NCI-H345 (cell line): Measurements from ENCODE around the gene PTPRK.

Experiments
- DNase-seq: peaks from one replicate; lab custom pipeline; 2025; lab: John Stamatoyannopoulos, UW

Gene PTPRK

DNA sequence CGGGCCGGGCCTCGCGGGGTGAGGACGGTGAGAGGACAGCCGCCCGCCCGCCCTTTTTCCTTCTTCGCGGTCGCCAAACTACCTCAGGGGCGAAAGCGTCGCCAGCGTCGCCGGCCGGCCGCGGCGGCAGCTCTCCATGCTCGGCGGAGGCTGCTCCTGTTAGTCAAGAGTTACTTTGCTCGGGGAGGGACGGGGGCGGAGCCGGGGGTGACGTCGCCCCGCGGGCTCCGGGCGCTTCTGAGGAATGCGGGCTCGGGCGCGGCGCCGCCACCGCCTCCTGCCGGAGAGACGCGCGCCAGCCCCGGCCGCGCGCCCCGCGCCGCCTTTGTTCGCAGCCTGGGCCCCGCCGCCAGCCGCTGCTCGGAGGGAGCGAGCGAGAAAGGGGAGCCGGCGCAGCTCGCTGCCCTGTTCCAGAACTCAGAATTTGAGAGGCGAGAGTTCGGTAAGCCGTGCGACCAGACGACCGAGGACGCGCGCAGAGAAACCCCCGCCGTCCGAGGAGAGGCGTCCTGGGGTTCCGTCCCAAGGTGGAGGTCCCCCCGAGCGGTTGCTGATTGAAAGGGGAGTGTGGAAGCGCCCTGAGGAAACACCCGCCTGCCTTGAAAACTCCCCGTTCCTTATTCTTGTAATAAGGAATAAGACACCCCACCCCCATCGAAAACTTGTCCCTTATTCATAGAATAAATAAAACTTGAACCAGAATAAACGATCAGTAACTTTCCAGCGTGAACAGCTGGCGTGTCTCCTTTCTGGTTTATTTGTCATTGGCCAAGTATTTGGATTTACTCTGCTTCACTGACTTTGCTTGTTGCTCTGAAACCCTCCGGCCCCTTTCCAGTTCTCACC, at the start of gene PTPRK:
Gene PTPRK, minus strand, starts transcription at position 164 of the 846 bp plus-strand sequence. CDS start 241 bp downstream, outside the sequence.
- peak; percentile 26 for DNase-seq

DNA sequence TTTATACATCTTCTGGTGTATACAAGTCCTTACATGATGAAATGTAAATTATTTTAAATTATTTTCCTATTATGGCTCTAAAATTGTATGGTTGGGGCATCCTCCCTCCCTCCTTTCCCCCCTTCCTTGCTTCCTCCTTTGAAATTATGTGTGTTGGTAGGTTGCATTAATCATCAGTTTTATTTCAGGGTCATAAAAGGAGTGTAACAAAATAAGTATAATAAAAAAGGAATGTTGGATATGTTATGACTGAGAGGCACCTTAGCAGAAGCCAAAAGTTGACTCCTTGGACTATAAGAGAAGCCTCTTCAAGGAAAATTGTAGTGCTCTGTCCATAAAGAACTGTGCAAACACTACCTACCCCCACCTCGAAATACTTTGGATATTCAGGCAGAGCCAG, 46.6 kb upstream of the PTPRK start:
- DNase-seq = no peak

DNA sequence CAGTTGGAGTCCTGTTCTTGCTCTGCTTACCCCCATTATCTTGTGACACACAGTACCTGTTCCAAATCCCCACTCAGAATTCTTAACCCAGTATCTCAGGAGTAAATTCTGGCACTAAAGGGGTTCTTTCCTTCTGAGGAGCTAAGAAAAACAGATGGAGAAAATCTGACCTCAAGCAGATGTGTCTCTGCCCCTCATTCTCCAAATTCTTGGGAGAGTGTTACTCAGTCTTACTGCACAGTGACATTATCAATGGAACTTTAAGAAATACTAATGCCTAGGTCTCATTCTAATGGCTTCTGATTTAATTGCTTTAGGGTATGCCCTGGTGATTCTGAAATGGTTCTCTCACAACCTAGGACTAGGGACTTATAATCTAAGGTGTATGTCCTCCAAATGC, 40.6 kb upstream of the PTPRK start:
- DNase-seq = no peak

DNA sequence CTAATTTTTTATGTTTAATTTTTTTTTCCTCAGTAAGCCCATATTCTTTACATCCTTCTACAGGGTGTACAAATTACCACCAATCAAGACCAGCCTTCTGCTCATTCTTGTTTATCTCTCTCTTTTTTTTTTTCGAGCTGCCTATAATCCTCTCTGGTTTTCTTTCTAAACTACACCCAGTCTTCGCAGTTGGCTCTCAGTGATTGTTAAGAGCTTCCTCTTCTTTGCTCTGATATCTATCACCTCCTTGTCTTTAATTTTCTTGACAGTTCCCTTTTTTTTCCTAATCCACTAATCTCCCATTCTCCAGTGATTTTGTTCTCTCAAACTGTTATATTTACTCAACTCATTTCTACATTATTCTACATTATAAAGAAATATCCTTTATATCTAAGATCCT, 38.5 kb upstream of the PTPRK start:
- no peak for DNase-seq

DNA sequence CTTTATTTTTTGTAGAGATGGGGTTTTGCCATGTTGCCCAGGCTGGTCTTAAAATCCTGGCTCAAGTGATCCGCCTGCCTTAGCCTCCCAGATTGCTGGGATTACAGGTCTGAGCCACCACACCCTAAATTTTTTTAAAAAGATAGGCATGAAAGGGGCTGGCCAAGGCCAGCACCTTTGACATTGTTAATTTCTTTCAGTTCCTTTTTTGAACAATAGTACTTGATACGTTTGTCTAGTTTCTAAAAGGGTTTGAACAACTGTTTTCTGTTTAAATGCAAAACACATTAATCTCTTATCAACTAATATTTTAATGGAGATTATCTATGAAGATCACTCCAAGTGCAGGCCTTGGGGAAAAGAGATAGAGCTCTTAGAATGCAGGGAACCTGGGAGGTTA, 37.6 kb upstream of the PTPRK start:
- DNase-seq = no peak

DNA sequence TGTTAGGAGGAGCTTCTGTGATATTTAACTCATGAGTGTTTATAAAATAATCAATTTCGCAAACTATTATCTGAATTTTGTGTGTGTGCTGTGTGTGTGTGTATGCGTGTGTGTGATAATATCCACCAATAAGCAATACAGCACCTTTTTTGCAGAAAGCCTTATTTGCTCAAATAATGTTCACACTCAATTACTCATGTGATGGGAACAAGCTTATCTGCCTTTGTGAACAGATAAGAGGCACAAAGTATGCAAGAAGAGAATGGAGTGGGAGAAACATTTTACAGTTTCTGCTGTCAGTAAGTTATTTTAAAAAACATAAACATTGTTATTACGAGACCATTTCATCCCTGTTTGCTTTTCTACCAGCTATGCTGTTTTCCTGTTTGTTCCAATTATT, 36.7 kb upstream of the PTPRK start:
- DNase-seq = no peak

DNA sequence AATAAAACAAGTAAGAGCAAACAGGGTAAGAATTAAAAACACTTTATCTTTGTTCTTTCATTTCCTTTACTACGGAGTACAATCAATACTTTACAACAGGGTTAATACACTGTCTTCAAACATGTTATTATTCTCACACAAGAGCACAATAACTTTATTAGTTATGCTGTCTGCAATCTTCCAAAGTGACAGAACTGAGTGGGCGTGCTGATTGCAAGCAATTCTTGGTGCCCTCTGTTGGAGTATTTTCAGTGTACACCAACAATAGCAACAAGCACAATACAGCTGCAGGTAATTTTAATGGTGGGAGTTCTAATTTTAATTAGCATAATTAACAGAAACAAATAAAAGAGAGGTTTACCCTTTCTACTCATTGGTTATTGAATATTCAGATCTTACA, 33.9 kb upstream of the PTPRK start:
- DNase-seq = no peak

DNA sequence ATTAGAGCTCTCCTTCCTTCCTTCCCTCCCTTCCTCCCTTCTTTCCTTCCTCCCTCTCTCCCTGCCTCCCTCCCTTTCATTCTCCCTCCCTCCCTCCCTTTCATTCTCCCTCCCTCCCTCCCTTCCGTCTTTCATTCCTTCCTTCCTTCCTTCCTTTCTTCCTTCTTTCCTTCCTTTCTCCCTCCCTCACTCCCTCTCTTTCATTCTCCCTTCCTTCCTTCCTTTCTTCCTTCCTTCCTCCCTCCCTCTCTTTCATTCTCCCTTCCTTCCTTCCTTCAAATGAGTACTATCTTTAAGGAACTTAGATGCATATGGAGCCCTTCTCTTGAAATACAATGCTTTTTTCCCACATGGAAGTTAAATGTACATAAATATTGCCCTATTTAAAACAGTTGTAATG, 20.9 kb upstream of the PTPRK start:
- DNase-seq = no peak

DNA sequence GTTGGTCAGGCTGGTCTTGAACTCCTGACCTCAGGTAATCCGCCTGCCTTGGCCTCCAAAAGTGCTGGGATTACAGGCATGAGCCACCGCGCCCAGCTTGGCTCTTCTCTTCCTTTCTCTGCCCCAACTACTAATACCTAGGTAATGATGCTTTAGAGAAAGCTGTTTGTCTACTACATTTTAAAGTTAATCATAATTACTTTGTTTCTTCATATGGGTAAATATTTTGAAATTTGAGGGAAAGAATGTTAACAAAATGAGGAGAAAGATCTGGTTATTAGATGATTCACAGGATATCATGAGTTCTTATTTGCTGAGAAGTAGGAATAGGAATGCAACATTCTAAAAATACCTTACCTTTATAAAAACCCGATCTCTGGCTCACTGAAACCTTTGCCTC, 18.4 kb upstream of the PTPRK start:
- DNase-seq = no peak

DNA sequence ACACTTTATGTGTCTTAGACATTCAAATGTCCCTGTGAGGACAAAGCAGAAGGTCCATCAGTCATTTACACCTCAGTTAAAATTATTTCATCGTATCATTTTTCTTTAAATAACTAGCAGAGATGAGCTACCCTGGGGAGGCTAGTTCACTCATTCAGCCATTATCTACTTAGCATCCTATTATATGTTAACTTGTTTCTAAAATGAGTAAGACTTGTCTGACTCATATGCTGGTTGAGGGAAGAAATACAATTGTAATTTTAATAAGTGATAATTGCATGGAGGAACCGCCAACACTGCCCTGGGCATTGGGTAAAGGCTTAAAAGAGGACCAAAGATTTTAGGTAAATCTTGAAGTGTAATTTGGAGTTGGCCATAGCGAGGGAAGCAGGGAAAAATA, 12.4 kb upstream of the PTPRK start:
- no peak for DNase-seq

DNA sequence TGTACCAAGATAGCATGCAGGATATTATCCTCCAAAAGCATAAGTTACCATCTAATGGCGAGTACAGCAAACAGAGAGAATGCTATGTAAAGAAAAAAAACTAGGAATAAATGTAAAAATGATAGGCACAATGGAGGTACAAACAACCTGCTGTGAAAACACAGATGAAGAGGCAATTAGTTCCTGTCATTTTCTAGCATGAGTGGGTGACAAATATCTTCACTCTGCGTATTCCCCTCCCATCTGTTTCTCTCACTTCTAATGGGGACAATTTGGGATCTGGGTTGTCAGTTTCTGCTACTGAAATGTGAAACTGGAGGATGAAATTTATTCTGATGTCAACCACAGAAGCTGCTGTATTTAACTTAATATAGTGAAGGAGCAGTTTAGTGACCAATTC, 11.7 kb upstream of the PTPRK start:
- no peak for DNase-seq

DNA sequence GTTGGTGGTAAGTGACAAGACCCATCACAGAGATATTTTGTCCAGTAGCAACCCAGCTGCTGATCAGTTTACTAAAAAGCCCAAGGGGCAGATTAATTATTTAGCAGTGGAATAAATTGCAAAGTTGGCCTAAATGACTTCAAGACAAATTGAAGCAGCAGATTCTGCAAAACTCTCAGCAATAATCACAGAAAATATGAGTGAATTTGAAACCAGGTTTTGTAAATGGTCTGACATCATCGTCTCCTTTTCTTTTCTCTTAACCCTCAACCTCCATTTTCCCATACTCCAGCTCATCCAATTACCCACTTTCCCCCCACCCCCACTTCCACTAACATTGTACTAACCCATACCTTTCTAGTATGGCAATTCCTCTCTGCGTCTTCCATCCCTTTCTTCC, 11.3 kb upstream of the PTPRK start:
- no peak for DNase-seq

DNA sequence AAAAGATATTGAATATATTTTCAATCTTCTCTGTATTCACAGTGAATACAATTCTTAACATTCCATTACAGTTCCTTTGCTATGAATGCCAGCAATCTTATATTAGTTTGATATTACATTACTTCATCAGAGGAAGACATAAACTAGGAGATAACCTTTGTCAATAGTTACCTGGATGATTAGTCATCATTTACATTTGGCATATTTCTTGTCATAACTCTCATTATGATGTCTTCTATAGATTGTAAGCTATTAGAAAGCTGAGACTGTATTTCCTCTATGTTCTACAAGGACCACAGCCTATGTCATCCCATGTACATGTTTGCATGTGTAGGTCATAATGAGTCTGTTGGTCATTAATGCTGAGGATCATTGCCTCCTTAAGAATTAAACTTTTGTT, 7.8 kb upstream of the PTPRK start:
- DNase-seq = no peak

DNA sequence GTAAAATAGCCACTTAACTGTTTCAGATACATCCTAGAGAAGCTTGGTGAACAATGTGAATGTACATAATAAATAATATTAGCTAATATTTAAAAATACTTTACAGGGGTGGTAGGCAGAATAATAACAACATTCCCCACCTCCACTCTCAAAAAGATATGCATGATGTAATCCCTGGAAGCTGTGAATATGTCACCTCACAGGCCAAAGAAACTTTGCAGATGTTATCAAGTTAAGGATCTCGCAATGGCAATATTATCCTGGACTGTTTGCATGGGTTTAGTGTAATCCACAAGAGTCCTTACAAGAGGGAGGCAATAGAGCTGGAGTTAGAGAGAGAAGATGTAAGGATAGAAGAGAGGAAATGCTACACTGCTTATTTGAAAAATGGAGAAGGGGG, 7.0 kb upstream of the PTPRK start:
- DNase-seq = no peak

DNA sequence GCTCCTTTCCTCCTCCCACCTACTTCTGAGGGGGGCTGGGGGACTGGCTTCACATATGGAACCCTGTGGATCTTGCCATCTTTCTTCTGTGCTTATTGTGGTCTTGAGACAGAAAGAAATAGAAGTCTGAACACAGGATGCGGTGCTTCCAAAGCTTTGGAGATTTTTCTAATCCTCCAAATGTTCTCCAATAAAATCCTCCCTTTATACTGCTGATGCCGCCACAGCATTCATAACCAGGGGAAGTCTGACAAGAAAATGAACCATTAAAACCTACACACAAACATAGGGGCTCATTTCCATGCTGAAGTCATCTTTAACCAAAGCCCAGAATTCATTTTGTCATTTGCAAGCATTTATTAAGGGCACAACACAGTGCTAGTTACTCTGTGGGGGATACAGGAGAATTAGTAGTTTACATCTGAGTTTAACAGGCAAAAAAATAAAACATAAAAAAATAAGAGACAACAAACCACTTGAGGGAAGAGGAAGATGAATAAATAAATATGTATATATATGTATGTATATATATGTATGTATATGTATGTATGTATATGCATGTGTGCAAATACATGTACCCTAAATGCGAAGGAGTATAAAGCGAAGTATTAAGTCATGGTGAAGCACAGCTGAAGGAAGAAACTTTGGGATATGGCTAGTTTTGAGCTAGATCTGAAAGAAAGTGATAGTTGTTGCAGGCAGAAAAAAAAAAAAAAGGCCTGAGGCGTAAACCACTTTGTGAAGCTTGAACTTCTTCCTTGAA, 5.9 kb upstream of the PTPRK start:
- DNase-seq = no peak

DNA sequence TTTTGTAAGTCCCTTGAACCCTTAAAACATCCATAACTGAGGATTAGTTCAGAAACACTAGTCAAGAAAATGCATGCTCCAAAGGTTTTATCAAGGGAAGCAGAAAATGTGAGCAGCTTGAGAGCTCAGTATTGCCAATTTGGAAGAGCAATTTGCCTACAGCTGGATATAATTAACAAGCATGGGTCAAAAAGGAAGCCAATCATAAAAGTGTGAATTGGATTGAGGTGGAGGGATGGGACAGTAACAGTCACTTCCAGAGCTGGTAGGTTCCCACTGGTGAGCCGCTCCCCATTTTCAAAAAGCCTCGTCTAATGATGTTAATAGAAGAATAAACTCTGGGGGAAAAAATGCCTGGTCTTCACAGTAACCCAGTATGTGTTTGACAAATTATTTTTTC, 5.0 kb upstream of the PTPRK start:
- DNase-seq = no peak

DNA sequence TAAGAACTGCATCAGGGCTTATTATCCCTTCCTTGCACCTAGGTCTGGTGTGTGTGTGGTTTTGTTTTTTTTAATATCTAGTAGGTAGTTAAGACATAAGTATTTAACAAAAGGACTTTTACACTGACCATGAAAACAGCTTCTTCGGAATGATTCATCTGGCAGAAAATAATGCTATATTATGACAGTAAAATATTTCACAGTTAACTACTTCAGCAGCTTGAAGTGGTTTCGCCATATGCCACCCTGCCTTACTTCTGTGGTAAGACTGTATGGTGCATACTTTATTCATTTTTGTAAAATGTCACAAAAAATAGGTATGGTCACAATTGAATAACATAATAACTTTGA, 858 bp upstream of the PTPRK start:
- no peak for DNase-seq

DNA sequence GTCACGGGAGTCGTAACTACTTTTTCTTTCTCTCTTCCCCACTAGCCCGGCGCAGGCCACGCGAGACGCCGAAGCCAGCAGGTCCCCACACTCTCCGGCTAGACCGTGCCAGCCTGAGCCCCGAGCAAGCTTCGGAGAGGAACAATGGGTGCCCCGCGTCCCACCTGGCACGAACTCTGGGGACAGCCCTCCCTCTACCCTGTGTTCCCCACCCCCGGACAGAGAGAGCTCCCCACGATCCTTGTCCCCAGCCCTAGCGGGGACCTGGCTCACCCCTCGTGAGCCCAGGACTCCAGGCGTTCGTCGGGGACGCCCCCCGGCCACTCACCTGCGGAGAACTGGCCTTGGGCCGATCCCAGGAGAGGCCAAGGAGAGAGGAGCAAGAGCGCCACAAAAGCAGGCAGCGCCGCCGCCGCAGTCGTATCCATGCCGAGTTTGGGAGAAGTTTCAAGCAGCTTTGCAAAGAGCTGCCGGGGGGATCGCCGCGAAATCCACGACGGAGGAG, 416 bp downstream of the PTPRK start:
- DNase-seq = peak; percentile 25

DNA sequence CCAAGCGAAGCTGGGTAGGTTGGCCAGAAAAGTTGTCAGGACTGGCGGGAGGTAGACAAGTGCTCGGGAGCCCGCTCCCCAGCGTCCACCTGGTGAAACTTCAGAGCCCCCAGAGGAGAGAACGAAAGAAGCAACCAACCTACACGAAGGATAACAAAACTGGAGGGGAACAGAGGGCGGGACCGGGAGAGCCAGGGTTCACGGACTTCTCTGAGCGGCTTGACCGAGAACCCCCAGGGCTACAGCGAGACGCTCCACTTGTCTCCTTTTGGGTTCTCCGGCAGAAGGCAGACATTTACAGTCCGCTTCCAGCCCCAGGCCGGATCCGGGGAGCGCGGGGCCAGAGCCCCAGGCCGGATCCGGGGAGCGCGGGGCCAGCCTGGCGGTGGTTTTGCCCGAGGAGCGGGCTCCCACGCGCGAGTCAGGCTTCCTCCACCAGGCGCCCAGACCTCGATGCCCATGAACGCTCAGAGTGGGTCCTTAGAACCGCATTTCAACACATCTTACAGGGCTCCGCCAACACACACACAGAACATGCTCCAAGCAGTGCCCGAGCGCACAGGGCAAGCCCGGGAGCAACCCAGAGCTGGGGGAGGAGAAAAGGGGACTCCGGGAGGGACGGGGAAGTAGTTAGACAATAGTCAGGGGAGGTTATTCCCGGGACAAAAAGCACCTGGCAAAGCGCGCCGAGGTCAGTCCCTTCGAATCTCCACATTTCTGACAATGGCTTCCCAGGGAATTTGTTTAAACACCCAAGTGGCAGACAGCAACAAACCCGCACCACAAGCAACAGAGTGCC, 1.1 kb downstream of the PTPRK start:
- DNase-seq = no peak

DNA sequence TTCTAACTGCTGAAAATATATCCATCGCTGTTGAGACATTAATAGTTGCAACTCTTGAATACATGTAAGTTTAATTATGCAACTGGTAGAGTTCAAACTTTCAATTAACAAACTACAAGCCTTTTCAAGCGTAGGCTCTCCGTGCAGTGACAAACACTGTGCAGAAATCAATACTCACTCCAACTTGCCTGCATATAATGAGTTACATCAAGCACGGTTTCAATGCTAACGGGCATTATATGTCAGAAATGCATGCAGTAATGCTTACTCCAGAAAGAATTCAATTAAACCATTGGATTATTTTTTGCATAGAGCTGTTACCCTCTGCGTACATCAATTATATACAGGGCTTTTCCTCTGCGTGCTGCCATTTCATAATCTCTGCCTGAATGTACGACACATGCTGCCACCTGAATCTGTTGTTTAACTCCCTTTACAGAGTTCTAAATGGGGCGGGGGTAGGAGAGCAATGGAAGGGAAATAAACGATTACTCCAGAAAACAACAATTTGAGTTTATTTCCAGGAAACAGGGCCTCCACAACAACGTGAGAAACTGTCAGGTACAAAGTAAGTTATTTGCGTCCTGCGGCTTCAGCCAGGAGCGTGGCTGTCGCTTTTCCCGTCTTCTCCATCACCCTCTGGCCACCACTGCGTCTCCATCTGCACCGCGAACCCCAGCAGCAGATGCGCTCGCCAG, 1.8 kb downstream of the PTPRK start:
- DNase-seq = no peak

DNA sequence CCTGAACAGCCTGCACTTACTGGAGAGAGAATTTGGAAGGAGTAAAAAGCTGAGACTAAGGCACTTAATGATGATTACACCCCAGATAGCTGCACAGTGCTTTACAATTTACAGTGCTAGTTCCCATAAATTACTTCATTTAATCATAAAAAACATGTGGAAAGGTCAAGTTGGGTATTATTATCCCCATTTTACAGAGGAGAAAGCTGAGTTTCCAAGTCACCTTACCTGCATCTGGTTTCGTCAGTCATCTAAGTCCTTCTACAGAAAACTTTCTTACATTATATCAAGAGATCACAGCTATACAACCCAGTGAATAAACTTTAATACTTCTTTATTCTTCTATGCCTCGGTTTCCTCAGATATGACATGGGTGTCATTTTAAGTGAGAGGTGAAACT, 3.3 kb downstream of the PTPRK start:
- DNase-seq = no peak

DNA sequence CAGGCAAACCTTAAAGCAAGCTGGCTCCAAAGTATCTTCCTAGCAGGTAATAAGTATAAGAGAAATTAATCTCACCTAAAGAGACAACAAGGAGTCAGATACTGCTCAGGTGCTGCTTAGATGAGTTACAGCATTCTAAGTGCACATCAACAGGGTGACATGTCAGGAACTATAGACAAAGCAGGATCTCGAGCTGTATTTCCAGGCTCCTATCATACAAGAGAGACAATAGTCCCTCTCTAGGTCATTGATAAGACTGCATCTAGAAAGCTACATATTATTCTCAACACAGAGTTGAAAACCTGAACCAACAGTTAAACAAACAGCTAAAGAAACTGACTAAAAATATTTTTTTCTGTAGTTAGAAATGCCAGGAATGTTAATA, 3.9 kb downstream of the PTPRK start:
- DNase-seq = no peak
